NCI-H1694 (cell line): ENCODE results near the gene OPRL1.

Experiments
- DNase-seq: peaks from one replicate; lab custom pipeline; 2025; lab: John Stamatoyannopoulos, UW

Gene OPRL1

GRCh38 chr20:64144144-64144912 is 64.4 kb downstream of the OPRL1 start:
- DNase-seq: no peak

GRCh38 chr20:64145458-64146300 is 65.8 kb downstream of the OPRL1 start:
- no peak for DNase-seq

GRCh38 chr20:64146301-64146935 is 66.5 kb downstream of the OPRL1 start:
- peak; percentile 36 for DNase-seq

GRCh38 chr20:64146936-64147477 is 67.1 kb downstream of the OPRL1 start:
- no peak for DNase-seq

GRCh38 chr20:64148581-64148980 is 68.7 kb downstream of the OPRL1 start:
- DNase-seq: no peak

GRCh38 chr20:64149141-64149540 is 69.3 kb downstream of the OPRL1 start:
- no peak for DNase-seq

GRCh38 chr20:64149809-64150560 is 70.1 kb downstream of the OPRL1 start:
- no peak for DNase-seq
